Neuronal stem cell (in vitro differentiated cells): ENCODE results near the gene PIK3R5.

Experiments used
- DNase-seq: peaks from one replicate; pipeline ENCODE4 v3.0.0-alpha.2; 2013; ENCODE audit warnings: low spot score
- H2AFZ ChIP-seq: one replicate; pipeline ENCODE4 v1.6.1; 2013; ENCODE audit warnings: mild to moderate bottlenecking, low read length, inconsistent platforms
- H2AK5ac ChIP-seq: 2 replicates; pipeline ENCODE4 v1.6.1; 2013; ENCODE audit warnings: low read depth, mild to moderate bottlenecking, inconsistent platforms, low read length, moderate library complexity, mixed read lengths
- H2BK120ac ChIP-seq: 2 replicates; pipeline ENCODE4 v1.6.1; 2013; ENCODE audit warnings: low read depth, mild to moderate bottlenecking, inconsistent platforms, low read length, moderate library complexity, mixed read lengths
- H2BK12ac ChIP-seq: one replicate; pipeline ENCODE4 v1.6.1; 2013; ENCODE audit warnings: low read length, inconsistent platforms
- H2BK15ac ChIP-seq: 2 replicates; pipeline ENCODE4 v1.6.1; 2013; ENCODE audit warnings: mild to moderate bottlenecking, low read length, inconsistent platforms, mixed read lengths
- H2BK5ac ChIP-seq: one replicate; pipeline ENCODE4 v1.6.1; 2013; ENCODE audit warnings: inconsistent platforms, mild to moderate bottlenecking, low read length, moderate library complexity
- H3K14ac ChIP-seq: one replicate; pipeline ENCODE4 v1.6.1; 2013; ENCODE audit warnings: low read length, inconsistent platforms
- H3K18ac ChIP-seq: 2 replicates; pipeline ENCODE4 v1.6.1; 2013; ENCODE audit warnings: low read length, inconsistent platforms
- H3K23ac ChIP-seq: 2 replicates; pipeline ENCODE4 v1.6.1; 2013; ENCODE audit warnings: low read depth, mild to moderate bottlenecking, mixed read lengths, low read length, inconsistent platforms; ENCODE audit not compliant: poor library complexity
- H3K27ac ChIP-seq: replicated peaks from 3 replicates; pipeline ENCODE4 v1.5.1; 2013; ENCODE audit warnings: low read length, inconsistent platforms
- H3K27me3 ChIP-seq, 3 experiments: 2 replicates each; pipeline ENCODE4 v1.6.1; 2013; ENCODE audit warnings: low read length in 3 of 3, mild to moderate bottlenecking in 2 of 3, inconsistent platforms in 1 of 3, low read depth in 1 of 3, mixed read lengths in 1 of 3, moderate library complexity in 1 of 3; ENCODE audit not compliant: control insufficient read depth in 3 of 3, insufficient read depth in 3 of 3
- H3K36me3 ChIP-seq, 2 donors: replicated peaks in 1 of 2; 2 replicates each; pipeline ENCODE4 v1.6.1; 2013; ENCODE audit warnings: low read length in 2 of 2; ENCODE audit not compliant: control insufficient read depth in 2 of 2, insufficient read depth in 2 of 2
- H3K4ac ChIP-seq: 2 replicates; pipeline ENCODE4 v1.6.1; 2013; ENCODE audit warnings: inconsistent platforms, mild to moderate bottlenecking, low read length, moderate library complexity
- H3K4me1 ChIP-seq, 2 donors: 1 replicate in 1 of 2; 2 replicates in 1 of 2; pipeline ENCODE4 v1.6.1; 2013; ENCODE audit warnings: low read length in 2 of 2, low read depth in 1 of 2; ENCODE audit not compliant: control insufficient read depth in 2 of 2, insufficient read depth in 1 of 2
- H3K4me2 ChIP-seq: one replicate; pipeline ENCODE4 v1.6.1; 2013; ENCODE audit warnings: mild to moderate bottlenecking, low read length, inconsistent platforms; ENCODE audit not compliant: insufficient read depth, poor library complexity, severe bottlenecking
- H3K4me3 ChIP-seq, 2 donors: 2 replicates each; pipeline ENCODE4 v1.5.1; 2013; ENCODE audit warnings: low read length in 2 of 2, mild to moderate bottlenecking in 2 of 2, inconsistent platforms in 1 of 2, moderate library complexity in 1 of 2
- H3K79me1 ChIP-seq: one replicate; pipeline ENCODE4 v1.6.1; 2013; ENCODE audit warnings: low read depth, mild to moderate bottlenecking, inconsistent platforms, low read length, moderate library complexity
- H3K9ac ChIP-seq: one replicate; pipeline ENCODE4 v1.6.1; 2013; ENCODE audit warnings: mild to moderate bottlenecking, low read depth, low read length, inconsistent platforms; ENCODE audit not compliant: poor library complexity
- H3K9me3 ChIP-seq, 2 donors: replicated peaks in 1 of 2; 2 replicates each; pipeline versions ENCODE3 to v1.6.1; 2013; ENCODE audit warnings: low read length in 2 of 2, mild to moderate bottlenecking in 2 of 2, inconsistent platforms in 1 of 2, low read depth in 1 of 2, mixed read lengths in 1 of 2, moderate library complexity in 1 of 2; ENCODE audit not compliant: control insufficient read depth in 2 of 2, insufficient read depth in 1 of 2
- H4K8ac ChIP-seq: one replicate; pipeline ENCODE4 v1.6.1; 2013; ENCODE audit warnings: low read depth, mild to moderate bottlenecking, inconsistent platforms, low read length, moderate library complexity
- H4K91ac ChIP-seq: one replicate; pipeline ENCODE4 v1.6.1; 2013; ENCODE audit warnings: low read length, low read depth, mild to moderate bottlenecking, inconsistent platforms; ENCODE audit not compliant: poor library complexity
- WGBS, 2 donors: extraction: QIAGEN DNeasy Blood & Tissue Kit; methylation state at CpG; one replicate each; pipeline ENCODE4 v1.1.7; 2013; ENCODE audit warnings: missing lambda C conversion rate in 2 of 2, mixed read lengths in 1 of 2; ENCODE audit not compliant: insufficient read length in 2 of 2, insufficient replicate concordance in 1 of 2; ENCODE audit errors: extremely low coverage in 2 of 2; 5-methylcytosine and 5-hydroxymethylcytosine counted together

Gene PIK3R5

GRCh38 chr17:8928347-8928746 is 37.2 kb downstream of the PIK3R5 start:
- Histone ChIP-seq H4K8ac (no peak overlapping the region), H3K9ac (no peak overlapping the region), H2BK15ac (no peak overlapping the region), H3K4ac (no peak overlapping the region), H3K79me1 (no peaks in the 10 kb centered on the region), H3K27ac (no peak overlapping the region), H3K36me3 (no peaks in the 10 kb centered on the region), H2BK12ac (no peak overlapping the region), H2BK120ac (no peak overlapping the region), H3K9me3 (peaks cover 9 to 13% of the 10 kb centered on the region in 2 donors), H3K14ac (no peak overlapping the region), H3K18ac (no peak overlapping the region), H2AFZ (no peak overlapping the region), H3K4me1 (no peaks in the 10 kb centered on the region), H3K23ac (no peak overlapping the region), H2BK5ac (no peak overlapping the region), H3K4me3 (no peak overlapping the region), H3K27me3 (no peaks in the 10 kb centered on the region), H3K4me2 (no peak overlapping the region), H4K91ac (no peak overlapping the region), H2AK5ac (no peak overlapping the region)
- DNase-seq: no peak

- Histone ChIP-seq H3K4ac (no peak overlapping the region), H3K36me3 (no peaks in the 10 kb centered on the region), H2BK5ac (peak overlapping the region; percentile 29), H3K23ac (no peak overlapping the region), H2BK15ac (no peak overlapping the region), H3K4me3 (peak overlapping the region in 1 of 2 donors; percentile 25), H3K9ac (no peak overlapping the region), H2AK5ac (no peak overlapping the region), H3K79me1 (no peaks in the 10 kb centered on the region), H4K91ac (no peak overlapping the region), H3K14ac (no peak overlapping the region), H3K9me3 (peaks cover 9 to 13% of the 10 kb centered on the region in 2 donors), H3K18ac (no peak overlapping the region), H3K4me1 (no peaks in the 10 kb centered on the region), H3K27ac (no peak overlapping the region), H2BK12ac (no peak overlapping the region), H2BK120ac (no peak overlapping the region), H3K27me3 (no peaks in the 10 kb centered on the region), H3K4me2 (no peak overlapping the region), H4K8ac (no peak overlapping the region), H2AFZ (no peak overlapping the region)
- no CpG with 5 or more reads among the region's 3 CpGs for WGBS, 2 donors
- DNase-seq: no peak
Observed at GRCh38 chr17:8927395-8927794, 38.1 kb downstream of the PIK3R5 start.

- Histone ChIP-seq H3K9ac (no peak overlapping the region), H3K4me1 (no peaks in the 10 kb centered on the region), H3K14ac (no peak overlapping the region), H3K27me3 (no peaks in the 10 kb centered on the region), H4K8ac (no peak overlapping the region), H2BK120ac (no peak overlapping the region), H3K4me3 (no peak overlapping the region), H3K4me2 (no peak overlapping the region), H3K79me1 (no peaks in the 10 kb centered on the region), H3K4ac (no peak overlapping the region), H2AK5ac (no peak overlapping the region), H2BK5ac (no peak overlapping the region), H2BK12ac (no peak overlapping the region), H3K27ac (no peak overlapping the region), H4K91ac (no peak overlapping the region), H3K23ac (peak overlapping the region; percentile 25), H3K36me3 (no peaks in the 10 kb centered on the region), H2BK15ac (no peak overlapping the region), H3K9me3 (peaks cover 9 to 13% of the 10 kb centered on the region in 2 donors), H2AFZ (no peak overlapping the region), H3K18ac (no peak overlapping the region)
- no peak for DNase-seq
- no CpG with 5 or more reads among the region's 4 CpGs for WGBS, 2 donors
Observed at GRCh38 chr17:8925808-8926207, 39.7 kb downstream of the PIK3R5 start.

GRCh38 chr17:8925141-8925540 is 40.4 kb downstream of the PIK3R5 start:
- H3K4me3 ChIP-seq: no peak overlapping the region
- no peak overlapping the region for H2AFZ ChIP-seq
- no peak overlapping the region for H3K27ac ChIP-seq
- H3K27me3 ChIP-seq: no peaks in the 10 kb centered on the region
- H3K14ac ChIP-seq: no peak overlapping the region
- no peak overlapping the region for H2BK5ac ChIP-seq
- no peak overlapping the region for H2AK5ac ChIP-seq
- H3K9ac ChIP-seq: no peak overlapping the region
- no peak overlapping the region for H4K8ac ChIP-seq
- H3K36me3 ChIP-seq: no peaks in the 10 kb centered on the region
- no peak for DNase-seq
- no peak overlapping the region for H2BK15ac ChIP-seq
- no peak overlapping the region for H4K91ac ChIP-seq
- H3K79me1 ChIP-seq: no peaks in the 10 kb centered on the region
- H3K23ac ChIP-seq: no peak overlapping the region
- no peaks in the 10 kb centered on the region for H3K4me1 ChIP-seq
- H2BK120ac ChIP-seq: no peak overlapping the region
- no peak overlapping the region for H3K4me2 ChIP-seq
- H3K18ac ChIP-seq: no peak overlapping the region
- H3K9me3 ChIP-seq: peaks cover 9 to 13% of the 10 kb centered on the region in 2 donors
- no peak overlapping the region for H3K4ac ChIP-seq
- no peak overlapping the region for H2BK12ac ChIP-seq
